GM12874 (cell line): ENCODE data around the gene ANKS1A.

Experiments used
- TF ChIP-seq, protein P1 (sequence below): IDR thresholded peaks from 2 replicates; pipeline ENCODE4 v1.5.1; 2011; ENCODE audit warnings: low read depth, mild to moderate bottlenecking, control low read depth, low read length, moderate library complexity; ENCODE audit not compliant: insufficient read depth

ANKS1A gene, protein sequence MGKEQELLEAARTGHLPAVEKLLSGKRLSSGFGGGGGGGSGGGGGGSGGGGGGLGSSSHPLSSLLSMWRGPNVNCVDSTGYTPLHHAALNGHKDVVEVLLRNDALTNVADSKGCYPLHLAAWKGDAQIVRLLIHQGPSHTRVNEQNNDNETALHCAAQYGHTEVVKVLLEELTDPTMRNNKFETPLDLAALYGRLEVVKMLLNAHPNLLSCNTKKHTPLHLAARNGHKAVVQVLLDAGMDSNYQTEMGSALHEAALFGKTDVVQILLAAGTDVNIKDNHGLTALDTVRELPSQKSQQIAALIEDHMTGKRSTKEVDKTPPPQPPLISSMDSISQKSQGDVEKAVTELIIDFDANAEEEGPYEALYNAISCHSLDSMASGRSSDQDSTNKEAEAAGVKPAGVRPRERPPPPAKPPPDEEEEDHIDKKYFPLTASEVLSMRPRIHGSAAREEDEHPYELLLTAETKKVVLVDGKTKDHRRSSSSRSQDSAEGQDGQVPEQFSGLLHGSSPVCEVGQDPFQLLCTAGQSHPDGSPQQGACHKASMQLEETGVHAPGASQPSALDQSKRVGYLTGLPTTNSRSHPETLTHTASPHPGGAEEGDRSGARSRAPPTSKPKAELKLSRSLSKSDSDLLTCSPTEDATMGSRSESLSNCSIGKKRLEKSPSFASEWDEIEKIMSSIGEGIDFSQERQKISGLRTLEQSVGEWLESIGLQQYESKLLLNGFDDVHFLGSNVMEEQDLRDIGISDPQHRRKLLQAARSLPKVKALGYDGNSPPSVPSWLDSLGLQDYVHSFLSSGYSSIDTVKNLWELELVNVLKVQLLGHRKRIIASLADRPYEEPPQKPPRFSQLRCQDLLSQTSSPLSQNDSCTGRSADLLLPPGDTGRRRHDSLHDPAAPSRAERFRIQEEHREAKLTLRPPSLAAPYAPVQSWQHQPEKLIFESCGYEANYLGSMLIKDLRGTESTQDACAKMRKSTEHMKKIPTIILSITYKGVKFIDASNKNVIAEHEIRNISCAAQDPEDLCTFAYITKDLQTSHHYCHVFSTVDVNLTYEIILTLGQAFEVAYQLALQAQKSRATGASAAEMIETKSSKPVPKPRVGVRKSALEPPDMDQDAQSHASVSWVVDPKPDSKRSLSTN

DNA sequence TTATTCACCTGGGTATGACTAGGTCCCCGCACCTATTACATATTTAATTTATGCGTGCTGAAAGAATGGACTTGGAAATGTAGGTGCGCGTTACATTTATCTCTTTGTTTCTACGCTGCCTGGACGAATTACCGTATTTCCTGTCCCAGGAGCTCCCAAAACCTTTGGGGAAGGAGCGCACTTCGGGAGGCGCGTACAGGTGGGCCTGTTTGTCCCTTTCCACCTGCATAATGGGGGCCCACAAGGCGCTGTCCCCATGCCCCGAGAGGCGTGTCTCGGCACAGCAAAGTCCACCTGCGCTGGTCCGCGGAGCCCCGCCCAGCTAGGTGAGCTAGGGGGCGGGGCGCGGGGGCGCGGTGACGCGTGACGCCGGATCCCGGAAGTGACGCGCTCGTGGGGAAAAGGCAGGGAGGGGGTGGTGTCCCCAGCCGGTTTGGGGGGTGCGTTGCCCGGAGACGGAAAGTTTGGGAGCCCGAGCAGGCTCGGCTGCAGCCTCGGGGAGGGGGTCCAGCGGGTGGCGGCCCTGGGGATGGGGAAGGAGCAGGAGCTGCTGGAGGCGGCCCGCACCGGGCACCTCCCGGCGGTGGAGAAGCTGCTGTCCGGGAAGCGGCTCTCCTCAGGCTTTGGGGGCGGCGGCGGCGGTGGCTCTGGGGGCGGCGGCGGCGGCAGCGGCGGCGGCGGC lies at the start of gene ANKS1A:
Gene ANKS1A (plus strand): TSS at position 382 of the 682 bp plus-strand sequence. CDS start 148 bp downstream, at position 530.
- TF ChIP-seq, protein P1, sequence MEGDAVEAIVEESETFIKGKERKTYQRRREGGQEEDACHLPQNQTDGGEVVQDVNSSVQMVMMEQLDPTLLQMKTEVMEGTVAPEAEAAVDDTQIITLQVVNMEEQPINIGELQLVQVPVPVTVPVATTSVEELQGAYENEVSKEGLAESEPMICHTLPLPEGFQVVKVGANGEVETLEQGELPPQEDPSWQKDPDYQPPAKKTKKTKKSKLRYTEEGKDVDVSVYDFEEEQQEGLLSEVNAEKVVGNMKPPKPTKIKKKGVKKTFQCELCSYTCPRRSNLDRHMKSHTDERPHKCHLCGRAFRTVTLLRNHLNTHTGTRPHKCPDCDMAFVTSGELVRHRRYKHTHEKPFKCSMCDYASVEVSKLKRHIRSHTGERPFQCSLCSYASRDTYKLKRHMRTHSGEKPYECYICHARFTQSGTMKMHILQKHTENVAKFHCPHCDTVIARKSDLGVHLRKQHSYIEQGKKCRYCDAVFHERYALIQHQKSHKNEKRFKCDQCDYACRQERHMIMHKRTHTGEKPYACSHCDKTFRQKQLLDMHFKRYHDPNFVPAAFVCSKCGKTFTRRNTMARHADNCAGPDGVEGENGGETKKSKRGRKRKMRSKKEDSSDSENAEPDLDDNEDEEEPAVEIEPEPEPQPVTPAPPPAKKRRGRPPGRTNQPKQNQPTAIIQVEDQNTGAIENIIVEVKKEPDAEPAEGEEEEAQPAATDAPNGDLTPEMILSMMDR, result no peak

DNA sequence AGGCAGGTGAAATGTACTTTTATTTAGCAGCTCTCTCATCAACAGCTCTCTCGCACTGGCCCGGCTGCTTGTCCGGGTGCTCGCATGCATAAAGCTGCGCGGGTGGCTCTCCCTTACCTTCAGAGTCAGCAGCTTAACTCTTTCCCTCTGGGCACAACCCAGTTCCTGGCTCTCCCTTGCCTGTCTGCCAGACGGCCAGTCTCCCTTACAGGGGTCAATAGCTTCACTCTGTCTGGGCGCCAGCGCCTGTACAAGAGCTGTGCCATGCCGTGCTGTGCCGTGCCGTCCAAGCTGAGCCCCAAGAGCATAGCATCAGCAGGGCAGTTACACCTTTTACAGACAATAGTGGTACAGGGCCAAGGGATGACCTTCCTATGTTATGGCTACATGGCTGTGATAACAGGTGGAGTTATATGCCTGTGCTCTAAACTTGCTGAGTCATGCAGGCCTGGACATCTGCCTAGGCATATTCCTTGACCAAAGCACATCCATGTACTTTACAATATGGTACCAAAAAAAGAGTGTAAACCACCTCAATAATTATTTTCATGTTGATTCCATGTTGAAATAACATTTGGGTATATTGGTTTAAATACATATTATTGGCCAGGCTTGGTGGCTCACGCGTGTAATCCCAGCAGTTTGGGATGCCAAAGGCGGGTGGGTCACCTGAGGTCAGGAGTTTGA lies 49.2 kb upstream of the ANKS1A start:
- TF ChIP-seq, protein P1, result no peak

DNA sequence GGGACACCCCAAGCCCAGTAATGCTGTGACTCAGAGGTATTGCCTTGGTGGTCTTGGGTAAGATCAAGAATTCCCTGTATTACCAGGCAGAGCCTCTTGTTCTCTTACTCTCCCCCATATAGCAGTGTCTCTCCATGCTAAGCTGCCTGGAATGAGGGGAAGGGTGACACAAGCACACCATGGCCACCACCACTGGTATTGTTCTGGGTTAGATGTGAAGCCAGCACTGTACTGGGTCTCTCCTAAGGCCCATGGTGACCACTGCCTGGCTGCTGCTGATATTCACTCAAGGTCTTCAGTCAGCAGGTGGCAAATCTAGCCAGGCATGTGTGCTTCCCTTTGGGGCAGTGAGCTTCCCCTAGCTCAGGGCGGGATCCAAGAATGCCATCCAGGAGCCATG lies 37.7 kb upstream of the ANKS1A start:
- TF ChIP-seq, protein P1, result no peak

DNA sequence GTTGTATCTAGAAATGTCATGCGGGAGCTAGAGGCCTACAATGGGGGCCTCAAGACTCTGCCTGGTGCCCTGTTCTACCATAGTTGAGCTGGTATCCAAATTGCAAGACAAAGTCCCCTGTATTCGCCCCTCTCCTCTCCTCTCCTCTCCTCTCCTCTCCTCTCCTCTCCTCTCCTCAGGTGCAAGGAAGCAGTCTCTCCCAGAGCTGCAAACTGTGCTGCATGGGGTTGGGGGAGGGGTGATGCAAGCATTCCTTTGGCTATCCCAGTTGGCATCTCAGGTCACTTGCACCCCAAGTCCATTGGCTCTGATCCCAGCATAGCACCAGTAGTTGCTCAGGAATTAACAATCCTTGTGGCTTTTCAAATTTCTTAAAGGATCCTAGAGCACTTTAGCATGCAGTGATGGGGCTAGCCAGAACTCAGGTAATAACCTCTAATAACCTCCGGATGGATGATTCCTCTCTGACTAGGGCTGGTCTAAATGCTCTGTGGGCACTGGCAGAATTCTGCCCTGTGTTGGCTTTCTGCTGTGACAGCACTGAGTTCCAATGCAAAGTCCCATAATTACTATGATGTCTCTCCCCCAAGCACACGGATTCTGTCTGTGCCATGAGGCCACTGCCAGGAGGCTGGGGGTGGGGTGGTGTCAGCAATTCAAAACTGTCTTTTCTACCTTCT lies 36.5 kb upstream of the ANKS1A start:
- TF ChIP-seq, protein P1, result no peak

DNA sequence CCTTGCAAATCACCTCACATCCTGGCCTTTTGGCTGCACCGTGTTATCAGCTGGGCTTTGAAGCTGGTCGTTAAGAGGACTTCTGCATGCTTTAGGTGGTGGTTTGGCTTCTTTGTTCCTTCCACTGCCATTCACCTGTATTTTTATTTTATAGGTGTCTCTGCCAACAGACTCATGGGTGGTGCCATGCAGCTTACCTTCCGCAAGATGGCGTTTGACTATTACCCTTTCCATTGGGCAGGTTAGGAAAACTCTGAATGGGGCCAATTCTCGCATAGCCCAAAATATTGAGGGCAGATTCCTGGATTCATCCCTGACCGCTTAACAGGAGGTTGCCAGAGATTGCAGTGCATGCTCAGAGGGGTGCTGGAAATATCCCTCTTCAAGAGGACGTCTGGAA lies 33.6 kb upstream of the ANKS1A start:
- TF ChIP-seq, protein P1, result no peak

DNA sequence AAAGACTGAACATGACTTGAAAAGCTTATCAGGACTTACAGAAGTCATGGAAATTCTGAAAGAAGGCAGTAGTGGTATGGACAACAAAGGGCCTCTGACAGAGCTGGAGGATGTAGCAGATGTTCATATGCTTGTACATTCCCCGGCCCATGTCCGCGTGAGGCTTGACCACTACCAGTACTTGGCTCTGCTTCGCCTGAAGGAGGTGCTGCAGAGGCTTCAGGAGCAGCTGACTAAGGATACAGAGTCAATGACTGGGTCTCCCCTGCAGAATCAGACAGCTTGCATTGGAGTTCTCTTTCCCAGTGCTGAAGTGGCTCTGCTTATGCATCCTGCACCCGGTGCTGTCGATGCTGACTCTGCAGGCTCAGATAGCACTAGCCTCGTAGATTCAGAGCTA lies 30.4 kb upstream of the ANKS1A start:
- TF ChIP-seq, protein P1, result no peak
